IPS-NIHi7 (cell line): ENCODE data around the gene DENND6B.
A peak's percentile ranks its signal among the peaks of the same experiment; 100 is the strongest.

Source experiments
- DNase-seq: peaks from one replicate; pipeline ENCODE4 v3.0.0; 2012; ENCODE audit warnings: mixed read lengths; ENCODE audit errors: extremely low spot score

DENND6B gene

DNA sequence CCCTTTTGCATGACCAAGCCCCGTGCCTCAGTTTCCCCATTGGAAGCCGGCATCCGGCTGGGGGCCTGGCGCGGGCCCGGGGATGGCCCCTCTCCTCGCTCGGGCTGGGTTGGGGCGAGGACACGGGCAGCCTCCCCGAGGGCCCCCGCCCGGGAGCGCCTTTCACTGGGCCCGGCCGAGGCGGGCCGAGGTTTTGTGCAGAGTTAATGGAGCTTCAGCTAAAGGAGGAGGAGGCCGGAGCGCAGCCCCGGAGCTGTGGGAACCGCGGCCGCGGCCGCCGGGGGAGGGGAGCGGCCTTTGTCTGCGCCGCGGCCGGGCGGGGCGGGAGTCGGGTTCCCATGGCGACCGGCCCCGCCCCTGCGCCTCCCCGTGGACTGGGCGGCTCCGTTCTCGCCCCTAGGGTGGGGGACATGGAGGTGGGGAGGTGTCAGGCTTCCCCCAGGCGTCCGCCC lies 55.3 kb downstream of the DENND6B start:
- DNase-seq: peak; percentile 79

DNA sequence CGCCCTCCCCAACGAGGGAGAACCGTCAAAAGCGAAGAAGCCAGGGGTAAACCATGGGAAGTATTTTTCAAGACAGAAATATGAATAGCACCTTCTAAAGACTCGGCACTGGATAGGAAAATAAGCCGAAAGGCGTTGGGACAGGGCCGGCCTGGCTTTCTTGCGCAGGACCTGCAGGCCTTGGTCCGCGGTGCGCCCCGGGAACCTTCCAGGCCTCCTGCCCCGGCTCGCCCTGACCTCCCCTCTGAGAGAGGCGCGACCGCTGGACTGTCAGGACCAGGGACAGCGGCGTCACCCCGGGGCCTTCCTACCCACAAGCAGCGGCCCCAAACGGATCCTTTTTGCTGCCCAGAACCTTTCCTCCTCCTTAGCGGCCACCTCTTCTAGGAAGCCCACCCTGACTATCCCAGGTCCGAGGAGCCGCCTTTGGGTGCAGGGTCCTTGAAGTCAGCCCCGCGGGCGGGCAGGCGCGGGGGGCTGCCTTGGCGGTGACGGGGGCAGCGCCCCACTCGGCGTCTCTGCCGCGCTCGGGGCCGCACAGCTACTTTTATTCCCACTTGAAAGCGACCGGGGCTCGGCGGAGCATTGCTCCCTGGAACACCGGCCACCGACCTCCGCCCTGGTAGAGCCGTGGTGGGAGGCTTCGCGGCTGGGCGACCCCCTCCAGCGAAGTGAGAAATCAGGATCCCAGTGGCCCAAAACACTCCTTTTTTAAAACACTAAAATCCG lies 56.0 kb downstream of the DENND6B start:
- DNase-seq: peak; percentile 81

DNA sequence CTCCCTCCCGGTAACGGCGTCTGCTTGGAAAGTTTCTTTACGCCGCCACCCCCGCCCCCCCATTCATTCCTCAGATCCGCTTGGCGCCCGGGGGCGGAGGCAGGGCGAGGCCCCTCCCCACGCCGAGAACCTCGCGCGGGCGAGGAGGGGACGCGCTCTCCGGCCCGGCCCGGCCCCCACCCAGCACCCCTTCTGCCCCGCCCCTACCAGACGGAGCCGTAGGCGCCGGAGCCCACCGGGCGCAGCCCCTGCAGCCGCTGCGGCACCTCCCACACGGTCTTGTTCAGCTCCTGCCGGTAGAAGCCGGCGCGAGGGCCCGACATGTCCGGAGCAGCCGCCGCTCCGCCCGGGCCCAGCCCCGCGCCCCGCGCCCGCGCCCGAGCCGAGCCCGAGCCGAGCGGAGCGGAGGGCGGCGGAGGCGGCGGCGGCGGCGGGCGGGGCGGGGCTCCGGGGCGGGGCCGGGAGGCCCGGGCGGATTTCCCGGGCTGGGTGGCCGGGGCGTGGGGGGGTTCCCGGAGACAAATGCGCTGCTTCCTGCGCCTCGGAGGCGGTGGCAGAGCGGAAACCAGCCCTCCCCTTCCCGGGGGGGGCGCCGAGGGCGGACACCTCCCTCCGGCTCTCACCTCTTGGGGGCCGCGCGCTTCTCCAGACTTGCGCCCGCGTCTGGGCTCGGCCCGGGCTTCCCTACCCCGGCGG lies 56.7 kb downstream of the DENND6B start, which contains the start of gene MAPK11:
TSS of gene MAPK11 (minus strand) at position 411 of the 696 bp plus-strand sequence. CDS start at position 323, 88 bp downstream.
- no peak for DNase-seq

DNA sequence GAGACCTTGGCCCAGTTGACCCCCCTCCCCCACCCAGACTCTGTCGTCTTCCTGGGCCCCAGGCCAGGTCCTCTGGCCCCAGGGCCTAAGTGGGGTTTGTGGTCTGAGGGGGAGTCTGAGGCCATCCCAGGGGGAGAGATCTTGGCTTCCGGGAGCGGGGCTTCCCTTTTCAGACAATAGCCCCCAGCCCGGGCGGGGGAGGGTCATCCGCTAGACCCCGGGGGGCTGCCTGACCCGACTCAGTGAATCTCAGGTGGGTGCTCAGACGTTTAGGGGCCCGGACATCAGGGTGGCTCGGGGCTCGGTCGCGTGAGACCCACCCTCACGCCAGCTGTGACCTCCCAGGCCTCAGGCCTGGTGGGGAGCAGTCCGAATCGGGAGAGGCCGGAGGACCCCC lies 57.2 kb downstream of the DENND6B start:
- no peak for DNase-seq

DNA sequence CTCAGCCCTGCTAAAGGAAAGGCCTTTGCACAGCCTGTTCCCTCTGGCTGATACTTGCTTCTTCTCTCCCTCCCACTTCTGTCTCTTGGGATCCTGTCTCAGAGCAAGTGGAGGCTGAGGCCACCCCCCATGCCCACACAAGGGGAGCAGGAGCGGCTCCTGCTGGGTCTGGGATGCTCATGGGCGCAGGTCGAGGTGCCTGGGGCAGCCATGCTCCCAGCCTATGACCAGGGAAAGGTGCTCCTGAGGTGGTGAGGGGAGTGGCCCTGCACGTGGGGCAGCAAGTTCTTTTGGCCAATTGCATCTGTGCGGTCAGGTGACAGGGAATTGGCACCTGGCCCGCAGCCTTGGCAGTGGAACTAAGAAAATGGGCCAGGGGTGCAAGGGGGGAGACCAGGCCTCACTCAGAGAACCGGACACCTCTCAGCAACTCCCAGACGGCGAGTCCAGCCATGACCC lies 58.1 kb downstream of the DENND6B start:
- no peak for DNase-seq

DNA sequence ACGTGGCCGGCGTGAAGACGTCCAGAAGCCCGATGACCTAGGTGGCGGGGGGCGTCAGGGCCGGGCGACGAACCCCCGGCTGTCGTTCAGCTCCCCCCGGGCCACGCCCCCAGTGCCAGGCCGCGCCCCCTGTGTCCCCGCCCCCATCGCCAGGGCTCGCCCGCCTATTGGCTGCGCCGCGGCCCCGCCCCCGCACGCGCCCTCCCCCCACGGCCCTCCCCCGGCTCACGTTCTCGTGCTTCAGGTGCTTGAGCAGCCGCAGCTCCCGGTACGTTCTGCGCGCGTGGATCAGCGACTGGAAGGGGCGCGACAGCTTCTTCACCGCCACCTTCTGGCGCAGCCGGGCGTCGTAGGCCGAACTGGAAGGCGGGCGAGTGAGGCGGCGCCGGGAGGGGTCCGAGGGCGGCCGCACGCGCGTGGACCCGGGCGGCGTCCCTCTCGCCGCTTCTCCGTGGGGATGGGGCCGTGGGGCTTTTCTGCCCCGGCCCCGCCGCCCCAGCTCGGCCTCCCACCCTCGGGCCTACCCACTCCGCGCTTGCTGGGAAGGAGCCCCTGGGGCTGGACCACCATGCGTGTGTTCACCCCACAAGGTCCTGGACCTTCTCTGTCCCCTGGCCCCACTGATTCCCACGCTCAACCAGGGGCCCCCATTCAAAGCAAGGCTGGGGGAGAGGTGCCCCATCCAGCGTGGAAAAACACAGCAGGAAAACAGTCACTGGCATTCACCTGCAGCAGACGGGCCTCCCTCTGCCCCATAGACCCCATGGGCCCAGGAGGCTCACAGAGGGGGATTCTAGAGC lies 59.0 kb downstream of the DENND6B start:
- peak; percentile 79 for DNase-seq

DNA sequence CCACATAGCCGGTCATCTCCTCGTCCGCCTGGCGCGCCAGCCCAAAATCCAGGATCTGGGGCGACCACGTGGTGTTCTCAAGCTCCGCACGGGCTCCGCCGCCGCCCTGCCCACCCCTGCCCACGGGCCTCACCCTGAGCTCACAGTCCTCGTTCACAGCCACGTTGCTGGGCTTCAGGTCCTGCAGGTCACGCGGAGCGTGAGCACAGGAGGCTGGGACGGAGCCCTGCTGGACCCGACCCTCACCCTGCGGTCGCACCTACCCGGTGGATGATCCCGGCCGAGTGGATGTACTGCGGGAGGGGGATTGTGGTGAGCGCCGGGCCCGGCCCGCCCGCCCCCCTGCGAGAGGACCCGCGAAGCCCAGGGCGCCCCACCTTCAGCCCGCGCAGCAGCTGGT lies 59.8 kb downstream of the DENND6B start:
- no peak for DNase-seq

DNA sequence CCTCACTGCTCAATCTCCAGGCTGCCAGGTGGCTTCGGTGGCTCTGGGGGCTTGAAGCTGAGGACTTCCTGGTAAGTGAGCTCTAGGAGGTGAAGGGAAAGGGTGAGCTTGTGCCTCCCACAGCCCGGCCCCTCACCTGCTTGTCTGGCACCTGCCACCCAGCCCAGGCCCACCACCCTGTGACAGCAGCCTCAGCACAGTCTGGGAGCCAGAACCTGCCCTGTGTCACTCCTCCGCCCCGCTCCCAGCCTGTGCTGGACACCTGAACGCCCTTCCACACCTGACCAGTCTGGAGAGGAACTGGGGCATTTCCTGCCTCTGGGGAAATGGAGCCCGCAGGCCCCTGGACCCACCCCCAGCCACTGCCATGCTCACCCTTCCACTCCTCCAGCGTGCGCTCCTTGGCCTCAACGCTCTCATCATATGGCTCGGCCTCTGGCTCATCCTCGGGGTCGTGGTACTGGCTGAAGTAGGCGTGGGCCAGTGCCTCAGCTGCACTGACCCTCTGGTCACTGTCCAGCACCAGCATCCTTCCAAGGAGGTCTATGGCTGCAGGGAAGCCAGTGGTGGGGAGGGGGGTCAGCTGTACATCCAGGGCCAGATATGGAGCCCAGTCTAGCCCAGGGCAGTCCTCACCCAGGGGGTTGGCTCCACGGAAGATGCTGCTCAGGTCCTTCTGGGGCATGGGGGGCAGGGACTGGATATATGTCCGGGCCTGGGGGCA lies 61.7 kb downstream of the DENND6B start:
- no peak for DNase-seq

DNA sequence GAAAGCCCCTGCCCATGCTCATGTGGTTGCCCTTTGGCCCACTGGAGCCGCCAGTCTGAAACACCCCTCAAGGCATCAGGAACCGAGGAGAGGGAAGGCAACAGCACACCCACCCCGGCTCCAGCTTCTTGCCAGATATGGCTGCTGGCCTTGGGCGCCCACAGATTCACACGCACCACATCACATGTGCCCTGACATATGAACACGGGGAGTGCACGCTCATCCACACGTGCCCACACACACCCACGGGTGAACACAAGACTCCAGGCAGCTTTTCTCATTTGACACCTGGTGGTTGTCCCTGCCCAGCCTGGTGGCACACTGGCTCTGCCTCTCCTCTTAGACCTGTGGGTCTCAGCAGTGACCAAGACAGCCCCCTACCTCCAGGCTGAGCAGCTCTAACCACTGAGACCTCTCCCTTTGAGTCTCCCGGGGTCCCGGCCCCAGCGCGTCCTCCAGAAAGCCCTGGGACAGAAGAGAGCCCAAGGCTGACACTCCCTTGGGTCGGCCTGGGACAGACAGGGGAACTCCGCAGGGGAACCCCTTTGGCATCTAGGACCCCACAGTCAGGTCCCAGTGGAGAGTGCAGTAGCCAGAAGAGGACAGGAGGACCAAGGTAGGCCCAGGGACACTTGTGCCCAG lies 62.6 kb downstream of the DENND6B start:
- DNase-seq: no peak

DNA sequence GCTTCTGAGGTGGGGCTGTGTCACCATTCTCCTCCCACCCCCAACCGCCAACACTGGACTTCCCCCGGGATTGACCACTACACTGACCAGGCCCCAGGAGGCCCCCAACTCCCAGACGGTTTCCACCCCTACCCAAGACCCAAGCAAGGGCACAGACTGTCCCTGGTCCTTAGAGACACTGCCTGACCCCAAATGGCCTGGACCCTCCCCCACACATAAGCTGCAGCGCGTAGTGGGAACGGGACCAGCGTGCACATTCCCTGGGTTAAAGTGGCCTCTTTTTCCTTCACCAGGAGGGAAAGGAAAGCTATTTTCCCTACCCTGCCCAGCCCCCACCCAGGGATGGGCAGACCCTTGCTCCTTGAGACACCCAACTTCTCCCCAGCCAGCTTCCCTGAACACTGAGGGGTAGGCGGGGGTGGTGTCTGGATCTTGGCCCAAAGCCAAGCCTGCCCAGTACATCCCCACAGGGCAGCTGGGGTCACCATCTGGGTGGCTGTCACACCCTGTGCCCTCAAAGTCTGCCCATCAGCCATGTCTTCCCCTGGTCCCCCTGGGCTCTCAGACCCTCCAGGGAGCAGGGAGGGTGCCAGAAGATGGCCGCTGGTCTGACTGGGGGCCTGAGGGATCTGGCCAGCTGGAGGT lies 63.7 kb downstream of the DENND6B start:
- DNase-seq: no peak

DNA sequence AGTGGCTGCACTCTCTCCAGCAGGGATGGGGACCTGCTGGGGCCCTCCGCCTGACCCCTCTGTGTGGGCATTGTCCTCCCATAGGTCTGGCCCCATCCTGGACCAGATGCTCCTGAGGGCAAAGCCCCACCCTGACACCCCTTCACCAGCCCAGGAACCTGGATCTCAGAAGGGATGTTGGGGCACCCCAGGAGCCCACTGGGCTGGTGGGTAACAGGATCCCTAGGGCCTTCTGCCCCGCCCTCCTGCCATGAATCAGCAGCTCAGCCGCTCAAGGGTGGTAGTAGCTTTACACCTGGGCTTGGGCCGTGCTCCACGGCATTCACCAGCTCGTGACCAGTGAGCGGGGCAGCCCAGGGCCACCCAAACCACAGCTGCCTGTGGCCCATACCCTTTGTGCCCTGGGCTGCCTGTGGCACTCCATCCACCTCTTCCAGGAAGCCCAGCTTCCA lies 64.3 kb downstream of the DENND6B start:
- DNase-seq: no peak

DNA sequence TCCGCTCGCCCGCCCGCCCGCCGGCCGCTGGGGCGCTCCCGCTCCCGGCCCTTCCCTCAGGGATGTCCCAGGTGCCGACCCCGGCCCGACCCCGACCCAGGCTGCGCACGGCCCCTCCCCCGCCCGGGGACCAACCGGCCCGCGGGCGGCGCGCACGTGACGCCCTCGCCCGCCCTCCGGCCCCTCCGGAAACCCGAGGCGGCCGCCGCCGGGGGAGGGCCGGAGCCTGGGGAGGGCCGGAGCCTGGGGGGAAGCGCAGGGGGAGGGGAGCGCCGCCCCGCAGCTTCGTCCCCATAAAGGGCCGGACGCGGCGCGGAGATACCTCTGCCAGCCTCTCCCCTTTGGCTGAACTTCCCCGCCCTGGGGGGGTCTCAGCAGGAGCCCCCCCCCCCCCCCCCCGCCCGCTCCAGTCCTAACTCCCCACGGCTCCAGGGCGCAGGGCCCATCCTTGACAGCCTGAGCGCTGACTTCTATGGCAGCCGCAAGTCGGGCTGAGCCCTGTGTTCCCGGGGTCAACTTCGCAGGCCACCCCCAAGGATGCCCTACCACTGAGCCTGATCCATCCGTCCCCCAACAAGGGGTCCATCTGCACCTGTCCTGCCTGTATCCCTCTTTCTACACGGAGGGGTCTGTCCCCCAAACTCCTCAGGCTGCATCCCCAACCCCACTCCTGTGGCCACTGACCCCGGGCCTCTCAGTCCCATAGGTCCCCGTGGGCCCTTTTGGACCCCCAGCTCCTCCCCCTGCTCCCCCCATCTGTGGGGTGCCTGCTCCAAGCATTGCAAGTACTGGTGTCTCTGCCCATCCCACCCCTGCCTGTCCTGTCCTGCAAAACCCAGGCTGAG lies 65.0 kb downstream of the DENND6B start, which contains the start of gene MAPK12:
TSS of gene MAPK12 (minus strand) at position 69 of the 845 bp plus-strand sequence. CDS start 174 bp downstream, outside the sequence.
- peak; percentile 83 for DNase-seq

DNA sequence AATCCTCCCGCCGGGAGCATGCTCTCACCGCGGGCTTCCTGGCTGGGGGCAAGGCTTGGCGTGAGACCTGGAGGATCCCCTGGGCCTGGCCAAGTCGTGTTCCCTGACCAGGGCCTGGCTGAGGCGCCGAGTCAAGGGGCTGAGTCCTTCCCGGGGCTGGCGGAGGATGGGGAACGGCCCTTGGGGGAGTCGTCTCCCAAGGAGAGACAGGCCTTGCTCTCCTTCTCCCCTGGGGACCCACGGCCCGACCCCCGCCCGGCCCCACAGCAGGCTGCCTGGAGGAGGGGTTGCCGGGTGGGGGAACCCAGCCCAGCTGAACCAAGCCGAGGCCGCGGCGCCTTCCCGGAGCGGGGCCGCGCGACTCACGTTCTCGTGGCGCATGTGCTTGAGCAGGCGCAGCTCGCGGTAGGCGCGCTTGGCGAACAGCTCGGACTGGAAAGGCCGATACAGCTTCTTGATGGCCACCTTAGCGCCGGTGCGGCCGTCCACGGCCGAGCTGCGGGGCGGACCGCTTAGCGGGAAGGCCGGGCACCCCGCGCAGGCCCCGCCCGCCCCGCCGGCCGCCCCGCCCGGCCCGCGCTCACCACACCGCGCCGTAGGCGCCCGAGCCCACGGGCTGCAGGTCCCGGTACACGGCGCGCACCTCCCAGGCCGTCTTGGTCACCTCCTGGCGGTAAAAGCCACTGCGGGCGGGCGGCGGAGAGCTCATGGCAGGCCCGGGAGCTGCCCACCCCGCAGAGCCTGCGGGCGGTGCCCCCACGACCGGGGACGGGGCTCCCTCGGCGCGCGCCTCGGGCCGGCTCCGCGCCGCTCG lies 65.8 kb downstream of the DENND6B start:
- DNase-seq: peak; percentile 34

DNA sequence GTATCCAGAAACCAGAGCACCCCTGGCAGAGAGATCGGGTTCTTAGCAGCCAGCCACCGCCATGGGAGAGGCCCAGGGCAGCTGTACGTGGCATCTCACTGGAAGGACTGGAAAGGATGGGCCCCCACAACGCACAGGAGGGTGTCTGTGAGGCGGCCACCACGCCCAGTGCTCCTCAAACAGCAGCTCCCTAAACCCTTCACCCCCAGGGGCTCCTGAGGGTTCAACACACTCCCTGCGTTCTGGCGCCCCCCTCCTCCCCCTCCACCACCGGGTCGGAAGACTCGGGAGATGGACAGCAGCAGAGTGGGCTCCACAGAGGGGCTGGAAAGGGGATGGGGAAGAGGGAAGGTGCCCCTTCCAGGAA lies 66.4 kb downstream of the DENND6B start:
- no peak for DNase-seq

DNA sequence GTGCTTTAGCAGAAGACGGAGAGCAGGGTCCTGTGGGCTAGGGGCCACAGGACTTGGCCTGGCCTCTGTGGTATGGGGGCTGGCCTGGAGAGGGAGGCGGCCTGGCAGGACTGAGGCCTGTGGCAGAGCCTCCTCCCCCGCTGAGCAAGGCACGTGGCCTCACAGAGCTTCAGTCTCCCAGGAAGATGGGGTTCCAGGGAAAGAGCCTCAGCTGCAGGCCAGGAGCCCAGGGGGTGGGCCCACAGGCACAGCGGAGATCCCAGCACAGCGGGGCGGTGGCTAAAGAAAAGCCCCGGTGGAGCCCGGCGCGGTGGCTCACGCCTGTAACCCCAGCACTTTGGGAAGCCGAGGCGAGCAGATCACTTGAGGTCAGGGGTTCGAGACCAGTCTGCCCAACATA lies 67.5 kb downstream of the DENND6B start:
- DNase-seq: no peak
